LoVo (cell line): ENCODE measurements around the gene GPD2.

Source experiments
- DNase-seq: peaks from one replicate; pipeline ENCODE4 v3.0.0-alpha.2; 2016; ENCODE audit warnings: low spot score

Gene GPD2

GRCh38 chr2:156436497-156437085, 412 bp downstream of the GPD2 start:
- no peak for DNase-seq

- no peak for DNase-seq
These were observed 1.2 kb downstream of the GPD2 start for GRCh38 chr2:156437272-156437930.

GRCh38 chr2:156437931-156438410, 1.8 kb downstream of the GPD2 start:
- no peak for DNase-seq

GRCh38 chr2:156443089-156443488, 6.9 kb downstream of the GPD2 start:
- no peak for DNase-seq

GRCh38 chr2:156445296-156446220, 9.4 kb downstream of the GPD2 start:
- no peak for DNase-seq

GRCh38 chr2:156447761-156448160, 11.6 kb downstream of the GPD2 start:
- no peak for DNase-seq

- DNase-seq = no peak
These were observed 12.6 kb downstream of the GPD2 start for GRCh38 chr2:156448766-156449165.

- no peak for DNase-seq
These were observed 16.8 kb downstream of the GPD2 start for GRCh38 chr2:156452971-156453370.

- DNase-seq = peak; percentile 84
These were observed 19.3 kb downstream of the GPD2 start for GRCh38 chr2:156455361-156455975.

GRCh38 chr2:156456616-156457015, 20.4 kb downstream of the GPD2 start:
- DNase-seq = no peak

GRCh38 chr2:156457523-156458517, 21.6 kb downstream of the GPD2 start:
- DNase-seq = no peak

GRCh38 chr2:156459720-156460119, 23.5 kb downstream of the GPD2 start:
- DNase-seq = no peak

- no peak for DNase-seq
These were observed 27.9 kb downstream of the GPD2 start for GRCh38 chr2:156464106-156464505.

GRCh38 chr2:156465573-156465972, 29.4 kb downstream of the GPD2 start:
- no peak for DNase-seq

GRCh38 chr2:156466739-156467405, 30.7 kb downstream of the GPD2 start:
- peak; percentile 56 for DNase-seq

GRCh38 chr2:156470975-156471583, 34.9 kb downstream of the GPD2 start:
- DNase-seq = no peak

- no peak for DNase-seq
These were observed 35.6 kb downstream of the GPD2 start for GRCh38 chr2:156471762-156472161.

- DNase-seq = no peak
These were observed 36.5 kb downstream of the GPD2 start for GRCh38 chr2:156472686-156473085.

GRCh38 chr2:156473445-156473844, 37.3 kb downstream of the GPD2 start:
- DNase-seq = no peak

GRCh38 chr2:156474401-156474800, 38.2 kb downstream of the GPD2 start:
- no peak for DNase-seq
